T47D (cell line): ENCODE results near the gene L3MBTL4.
A peak's percentile ranks its signal among the peaks of the same experiment; 100 is the strongest.

Experiments used
- DNase-seq, 2 experiments: peaks; one replicate each; pipeline versions ENCODE4 v3.0.0 to v3.0.0-alpha.2; 2011 to 2012; ENCODE audit warnings: low read depth in 1 of 2, low spot score in 1 of 2
- JUND ChIP-seq: IDR thresholded peaks from 2 replicates; pipeline ENCODE4 v1.6.1; 2012; ENCODE audit warnings: low read depth
- in situ Hi-C: cut with HindIII; loops from 2 replicates; pipeline ENCODE4 v1.10.0; 2016; ENCODE audit warnings: low sequenced_read_pairs, low pct_unique_long_range_greater_than_20kb

L3MBTL4 gene

GRCh38 chr18:5998166-5998881 lies 416.4 kb downstream of the L3MBTL4 start:
- no peak for TF ChIP-seq JUND
- in situ Hi-C loops = no loop called here

GRCh38 chr18:5997361-5997760 lies 417.4 kb downstream of the L3MBTL4 start:
- in situ Hi-C loops = no loop called here
- no peak for TF ChIP-seq JUND
- DNase-seq = no peak

More at GRCh38 chr18:5998166-5998881, 416.4 kb downstream of the L3MBTL4 start:
- DNase-seq = no peak

GRCh38 chr18:5995626-5996025 lies 419.1 kb downstream of the L3MBTL4 start:
- in situ Hi-C loops = no loop called here
- no peak for DNase-seq
- TF ChIP-seq JUND = no peak

GRCh38 chr18:5993938-5994337 lies 420.8 kb downstream of the L3MBTL4 start:
- in situ Hi-C loops = no loop called here
- DNase-seq = no peak
- no peak for TF ChIP-seq JUND

GRCh38 chr18:5992381-5992780 lies 422.3 kb downstream of the L3MBTL4 start:
- no peak for TF ChIP-seq JUND
- DNase-seq = no peak
- in situ Hi-C loops = no loop called here

- in situ Hi-C loops = no loop called here
- TF ChIP-seq JUND = no peak
- no peak for DNase-seq
These were observed 427.5 kb downstream of the L3MBTL4 start for GRCh38 chr18:5987249-5987648.

- TF ChIP-seq JUND = no peak
- no peak for DNase-seq
These were observed 428.3 kb downstream of the L3MBTL4 start for GRCh38 chr18:5986257-5986931.

GRCh38 chr18:5984245-5984644 lies 430.5 kb downstream of the L3MBTL4 start:
- DNase-seq = no peak
- in situ Hi-C loops = no loop called here
- TF ChIP-seq JUND = no peak

More at GRCh38 chr18:5986257-5986931, 428.3 kb downstream of the L3MBTL4 start:
- in situ Hi-C loops = no loop called here

GRCh38 chr18:5983488-5983887 lies 431.2 kb downstream of the L3MBTL4 start:
- no peak for DNase-seq
- in situ Hi-C loops = no loop called here
- no peak for TF ChIP-seq JUND

GRCh38 chr18:5982332-5982731 lies 432.4 kb downstream of the L3MBTL4 start:
- no peak for TF ChIP-seq JUND
- in situ Hi-C loops = no loop called here
- DNase-seq = no peak

- in situ Hi-C loops = no loop called here
- TF ChIP-seq JUND = no peak
- peak in 1 of 2 experiments; percentile 5 for DNase-seq
These were observed 434.0 kb downstream of the L3MBTL4 start for GRCh38 chr18:5980721-5981120.

GRCh38 chr18:5979971-5980457 lies 434.7 kb downstream of the L3MBTL4 start:
- TF ChIP-seq JUND = no peak
- no peak for DNase-seq
- in situ Hi-C loops = no loop called here

GRCh38 chr18:5979176-5979888 lies 435.4 kb downstream of the L3MBTL4 start:
- in situ Hi-C loops = no loop called here
- DNase-seq = no peak
- no peak for TF ChIP-seq JUND
